MCF 10A (cell line): Measurements from ENCODE around the gene KCTD16. TPM values are rescaled to one million over a fixed set of nuclear protein-coding genes. Genes with fewer than 3 reads are reported as not detected.

Source experiments
- BruUV-seq: library from RNA; stranded (reverse); fragments of 400-500 nt; replicated peaks from 2 replicates; lab custom pipeline; 2021; lab: Mats Ljungman, UMichigan
- CTCF ChIA-PET: fragments of 300-600 bp; sonication (Branson Sonifier 250); formaldehyde crosslinking; extraction: SDS; loops from one replicate; lab custom pipeline; 2021; ENCODE audit warnings: antibody characterized with exemption, inconsistent platforms; lab: Yijun Ruan, JAX
- POLR2A ChIA-PET: fragments of 300-600, 350-650 bp; sonication (Branson Sonifier 250); formaldehyde crosslinking; extraction: SDS; loops from one replicate; lab custom pipeline; 2020; ENCODE audit warnings: antibody characterized with exemption, inconsistent platforms; lab: Yijun Ruan, JAX
- DNase-seq: peaks from one replicate; pipeline ENCODE4 v3.0.0-alpha.2; 2018; ENCODE audit not compliant: unreplicated experiment
- H3K27ac Mint-ChIP-seq: one replicate; pipeline ENCODE4 v1.8.0; 2022; ENCODE audit warnings: mild to moderate bottlenecking, low read depth, mixed read lengths; ENCODE audit not compliant: unreplicated experiment
- H3K27me3 Mint-ChIP-seq: one replicate; pipeline ENCODE4 v1.8.0; 2022; ENCODE audit warnings: mixed read lengths; ENCODE audit not compliant: insufficient read depth, unreplicated experiment
- H3K36me3 Mint-ChIP-seq: one replicate; pipeline ENCODE4 v1.8.0; 2022; ENCODE audit warnings: mild to moderate bottlenecking, moderate library complexity, mixed read lengths; ENCODE audit not compliant: insufficient read depth, unreplicated experiment
- H3K4me1 Mint-ChIP-seq: one replicate; pipeline ENCODE4 v1.8.0; 2022; ENCODE audit warnings: mixed read lengths; ENCODE audit not compliant: insufficient read depth, unreplicated experiment
- H3K4me3 Mint-ChIP-seq: one replicate; pipeline ENCODE4 v1.8.0; 2022; ENCODE audit warnings: mild to moderate bottlenecking, moderate library complexity, mixed read lengths; ENCODE audit not compliant: unreplicated experiment
- H3K9me3 Mint-ChIP-seq: one replicate; pipeline ENCODE4 v1.8.0; 2022; ENCODE audit warnings: mixed read lengths; ENCODE audit not compliant: unreplicated experiment
- CTCF ChIP-seq: fragments of 200-600 bp; IDR thresholded peaks from one replicate; pipeline ENCODE4 v1.8.0; 2022; ENCODE audit warnings: antibody characterized with exemption, mild to moderate bottlenecking; ENCODE audit not compliant: unreplicated experiment
- intact Hi-C: fragments of 100-400 bp; cut with micrococcal nuclease; formaldehyde crosslinking; loops from 2 replicates; pipeline ENCODE4 v1.14.1; 2022
- total RNA-seq: library from RNA; stranded (reverse); gene quantifications from 2 replicates; pipeline ENCODE4 v1.2.3, GENCODE V29; 2022

KCTD16 gene
- total RNA-seq, 1 experiment from 2014 or later, result 0.16 TPM

- ChIA-PET CTCF (interaction anchor here (1.0 to 1.2 kb wide), 3 partner anchors 9 to 23 kb away, joined by 3 to 7 read pairs (median 3); no protein-coding TSS in a partner anchor), POLR2A (no interaction called here)
- no TSS peak for BruUV-seq
- Mint-ChIP-seq H3K27ac (no peak overlapping the region), H3K36me3 (no peaks in the 10 kb centered on the region), H3K9me3 (peaks cover 8% of the 10 kb centered on the region), H3K4me3 (no peak overlapping the region), H3K27me3 (no peaks in the 10 kb centered on the region), H3K4me1 (no peaks in the 10 kb centered on the region)
- DNase-seq, result no peak
- no peak for TF ChIP-seq CTCF
- intact Hi-C loops, result no loop called here
Observed at GRCh38 chr5:144405991-144406390, 235.3 kb downstream of the KCTD16 start.

- no peak for TF ChIP-seq CTCF
- no peak for DNase-seq
- Mint-ChIP-seq H3K9me3 (peaks cover 8% of the 10 kb centered on the region), H3K4me1 (no peaks in the 10 kb centered on the region), H3K27me3 (no peaks in the 10 kb centered on the region), H3K36me3 (no peaks in the 10 kb centered on the region), H3K27ac (no peak overlapping the region), H3K4me3 (no peak overlapping the region)
- CTCF ChIA-PET, result interaction anchor here (0.7 kb wide), 2 partner anchors 207 to 330 kb away, joined by 4 read pairs; no protein-coding TSS in a partner anchor
- intact Hi-C loops, result no loop called here
- POLR2A ChIA-PET, result no interaction called here
- no TSS peak for BruUV-seq
Observed at GRCh38 chr5:144406442-144406841, 235.8 kb downstream of the KCTD16 start.

GRCh38 chr5:144414202-144415029, 243.7 kb downstream of the KCTD16 start:
- Mint-ChIP-seq H3K9me3 (no peaks in the 10 kb centered on the region), H3K36me3 (no peaks in the 10 kb centered on the region), H3K27ac (no peak overlapping the region), H3K4me1 (no peaks in the 10 kb centered on the region), H3K27me3 (no peaks in the 10 kb centered on the region), H3K4me3 (no peak overlapping the region)
- BruUV-seq, result no TSS peak
- TF ChIP-seq CTCF, result no peak
- DNase-seq, result no peak
- ChIA-PET CTCF (interaction anchor here (1.2 kb wide), 1 partner anchor 9 kb away, joined by 3 read pairs; no protein-coding TSS in a partner anchor), POLR2A (no interaction called here)
- intact Hi-C loops, result no loop called here

GRCh38 chr5:144416196-144416595, 245.5 kb downstream of the KCTD16 start:
- Mint-ChIP-seq H3K36me3 (no peaks in the 10 kb centered on the region), H3K4me3 (no peak overlapping the region), H3K27ac (no peak overlapping the region), H3K4me1 (peaks cover 10% of the 10 kb centered on the region), H3K9me3 (no peaks in the 10 kb centered on the region), H3K27me3 (no peaks in the 10 kb centered on the region)
- no peak for DNase-seq
- intact Hi-C loops, result no loop called here
- ChIA-PET CTCF (interaction anchor here (1.1 kb wide), 1 partner anchor 25 kb away, joined by 5 read pairs; no protein-coding TSS in a partner anchor), POLR2A (no interaction called here)
- no TSS peak for BruUV-seq
- no peak for TF ChIP-seq CTCF
